Measurements from ENCODE around the gene CHAD. TPM values are rescaled to one million over a fixed set of nuclear protein-coding genes. Genes with fewer than 3 reads are reported as not detected.

The CHAD gene
- total RNA-seq, 1 donor from 2014 or later = 0.42 TPM

DNA sequence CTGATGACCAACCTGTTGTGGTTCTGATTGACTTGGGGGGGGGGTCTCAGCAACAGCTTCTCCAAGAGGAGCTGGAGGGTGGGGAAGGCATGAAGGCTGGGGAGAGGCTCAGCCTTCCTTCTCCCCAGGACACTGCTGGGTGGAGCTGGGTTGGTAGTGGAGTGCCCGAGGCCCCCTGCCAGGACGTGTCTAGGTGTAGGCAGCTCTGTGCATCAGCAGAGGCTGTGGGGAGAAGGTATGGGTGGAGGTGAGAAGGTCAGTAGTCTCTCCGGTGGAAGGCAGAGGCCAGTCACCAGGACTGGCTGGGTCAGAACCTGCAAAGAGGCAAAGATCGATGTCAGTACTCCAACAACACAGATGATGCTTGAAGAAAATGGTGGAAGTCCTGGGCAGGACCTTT is 3.9 kb downstream of the CHAD start:
- POLR2A ChIA-PET = no interaction called here
- TF ChIP-seq, protein P1, sequence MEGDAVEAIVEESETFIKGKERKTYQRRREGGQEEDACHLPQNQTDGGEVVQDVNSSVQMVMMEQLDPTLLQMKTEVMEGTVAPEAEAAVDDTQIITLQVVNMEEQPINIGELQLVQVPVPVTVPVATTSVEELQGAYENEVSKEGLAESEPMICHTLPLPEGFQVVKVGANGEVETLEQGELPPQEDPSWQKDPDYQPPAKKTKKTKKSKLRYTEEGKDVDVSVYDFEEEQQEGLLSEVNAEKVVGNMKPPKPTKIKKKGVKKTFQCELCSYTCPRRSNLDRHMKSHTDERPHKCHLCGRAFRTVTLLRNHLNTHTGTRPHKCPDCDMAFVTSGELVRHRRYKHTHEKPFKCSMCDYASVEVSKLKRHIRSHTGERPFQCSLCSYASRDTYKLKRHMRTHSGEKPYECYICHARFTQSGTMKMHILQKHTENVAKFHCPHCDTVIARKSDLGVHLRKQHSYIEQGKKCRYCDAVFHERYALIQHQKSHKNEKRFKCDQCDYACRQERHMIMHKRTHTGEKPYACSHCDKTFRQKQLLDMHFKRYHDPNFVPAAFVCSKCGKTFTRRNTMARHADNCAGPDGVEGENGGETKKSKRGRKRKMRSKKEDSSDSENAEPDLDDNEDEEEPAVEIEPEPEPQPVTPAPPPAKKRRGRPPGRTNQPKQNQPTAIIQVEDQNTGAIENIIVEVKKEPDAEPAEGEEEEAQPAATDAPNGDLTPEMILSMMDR (IDR thresholded peaks at IDR 0.05) = no peak
- ATAC-seq (ENCODE audit: low read depth) = no peak
- Mint-ChIP-seq H3K4me1 (peaks cover 39% of the 10 kb centered on the region), H3K27me3 (peaks cover 8% of the 10 kb centered on the region), H3K9me3 (no peaks in the 10 kb centered on the region), H3K36me3 (ENCODE audit: low read depth) (peaks cover 16% of the 10 kb centered on the region), H3K4me3 (no peak overlapping the region), H3K27ac (no peak overlapping the region)
- DNase-seq = no peak
- intact Hi-C loops (cut with micrococcal nuclease) = no loop called here
- CTCF ChIA-PET = no interaction called here

GRCh38 chr17:50464121-50464520 is 4.6 kb downstream of the CHAD start:
- Mint-ChIP-seq H3K36me3 (ENCODE audit: low read depth) (peaks cover 16% of the 10 kb centered on the region), H3K4me1 (peaks cover 36% of the 10 kb centered on the region), H3K27ac (no peak overlapping the region), H3K27me3 (peaks cover 8% of the 10 kb centered on the region), H3K4me3 (no peak overlapping the region), H3K9me3 (no peaks in the 10 kb centered on the region)
- ATAC-seq (ENCODE audit: low read depth) (no peak), DNase-seq (no peak)
- intact Hi-C loops (cut with micrococcal nuclease) = no loop called here
- ChIA-PET CTCF (no interaction called here), POLR2A (no interaction called here)
- TF ChIP-seq, protein P1 (IDR thresholded peaks at IDR 0.05) = no peak

GRCh38 chr17:50462446-50462845 is 6.2 kb downstream of the CHAD start:
- ChIA-PET POLR2A (no interaction called here), CTCF (no interaction called here)
- intact Hi-C loops (cut with micrococcal nuclease) = no loop called here
- TF ChIP-seq, protein P1 (IDR thresholded peaks at IDR 0.05) = no peak
- peaks cover 16% of the 10 kb centered on the region for H3K36me3 Mint-ChIP-seq (ENCODE audit: low read depth)
- peaks cover 25% of the 10 kb centered on the region for H3K4me1 Mint-ChIP-seq
- ATAC-seq (ENCODE audit: low read depth) (no peak), DNase-seq (no peak)
- no peaks in the 10 kb centered on the region for H3K27me3 Mint-ChIP-seq
- H3K4me3 Mint-ChIP-seq = no peak overlapping the region
- H3K9me3 Mint-ChIP-seq = no peaks in the 10 kb centered on the region
- H3K27ac Mint-ChIP-seq = no peak overlapping the region

DNA sequence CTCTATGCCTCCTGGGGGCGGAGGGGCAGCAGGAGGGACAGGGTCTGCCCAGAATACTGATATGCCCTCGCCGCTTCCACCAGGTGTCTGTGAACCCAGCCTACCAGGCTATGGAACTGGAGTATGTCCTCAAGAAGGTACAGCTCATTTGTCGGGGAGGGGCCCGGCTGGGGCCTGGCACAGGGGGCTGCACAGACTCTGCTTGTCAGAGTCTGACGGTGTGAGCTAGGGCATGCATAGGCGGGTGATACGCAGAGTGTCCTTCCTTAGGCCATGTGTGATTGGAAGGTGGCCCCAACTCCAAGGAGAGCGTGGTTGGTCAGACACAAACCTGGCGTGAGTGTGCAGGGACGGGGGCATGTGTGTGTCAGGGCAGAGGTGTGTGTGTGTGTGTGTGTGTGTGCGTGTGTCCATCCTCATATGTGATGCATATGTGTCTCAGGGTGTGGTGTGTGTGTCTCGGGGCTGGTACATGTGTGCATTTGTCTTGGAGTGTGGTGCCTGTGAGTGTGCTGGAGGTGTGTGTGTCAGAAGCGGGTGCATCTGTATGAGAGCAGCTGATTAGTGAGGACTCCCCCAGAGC is 7.0 kb downstream of the CHAD start:
- H3K36me3 Mint-ChIP-seq (ENCODE audit: low read depth) = peaks cover 16% of the 10 kb centered on the region

GRCh38 chr17:50460831-50461526 is 7.7 kb downstream of the CHAD start:
- H3K27me3 Mint-ChIP-seq = no peaks in the 10 kb centered on the region
- TF ChIP-seq, protein P1 (IDR thresholded peaks at IDR 0.05) = no peak
- peaks cover 11% of the 10 kb centered on the region for H3K4me1 Mint-ChIP-seq
- H3K9me3 Mint-ChIP-seq = no peaks in the 10 kb centered on the region
- no peak for DNase-seq
- no peak overlapping the region for H3K27ac Mint-ChIP-seq
- peaks cover 16% of the 10 kb centered on the region for H3K36me3 Mint-ChIP-seq (ENCODE audit: low read depth)
- intact Hi-C loops (cut with micrococcal nuclease) = no loop called here
- ChIA-PET CTCF (no interaction called here), POLR2A (no interaction called here)
- no peak overlapping the region for H3K4me3 Mint-ChIP-seq
- ATAC-seq (ENCODE audit: low read depth) = no peak

More for the DNA sequence above, 7.0 kb downstream of the CHAD start:
- CTCF ChIA-PET = no interaction called here
- POLR2A ChIA-PET = no interaction called here
- no peak overlapping the region for H3K27ac Mint-ChIP-seq
- peaks cover 17% of the 10 kb centered on the region for H3K4me1 Mint-ChIP-seq
- H3K4me3 Mint-ChIP-seq = no peak overlapping the region
- H3K27me3 Mint-ChIP-seq = no peaks in the 10 kb centered on the region
- TF ChIP-seq, protein P1 (IDR thresholded peaks at IDR 0.05) = no peak
- intact Hi-C loops (cut with micrococcal nuclease) = no loop called here
- no peak for DNase-seq
- no peaks in the 10 kb centered on the region for H3K9me3 Mint-ChIP-seq
- no peak for ATAC-seq (ENCODE audit: low read depth)
